ENCODE measurements around the gene KRTAP2-2.

The KRTAP2-2 gene

GRCh38 chr17:41019415-41019814 is 35.6 kb downstream of the KRTAP2-2 start:
- no peak overlapping the region for H2AFZ ChIP-seq (ENCODE audit: low read depth, low read length, severe bottlenecking)
- no peaks in the 10 kb centered on the region for H3K9me3 ChIP-seq (ENCODE audit: insufficient read depth, low read length)
- H3K9ac ChIP-seq (ENCODE audit: low read length), result no peak overlapping the region
- no peaks in the 10 kb centered on the region for H3K9me2 ChIP-seq (replicated peaks; ENCODE audit: insufficient read depth, low read length)
- H3K36me3 ChIP-seq (ENCODE audit: low read length), result no peaks in the 10 kb centered on the region
- no peak for TF ChIP-seq EZH2phosphoT487 (conservative IDR thresholded peaks at IDR 0.05; ENCODE audit: low read length)
- TF ChIP-seq CTCF (IDR thresholded peaks at IDR 0.05; ENCODE audit: insufficient read depth, low read length, poor library complexity, severe bottlenecking), result no peak
- H4K20me1 ChIP-seq (ENCODE audit: low read depth, low read length), result no peaks in the 10 kb centered on the region
- H3K27ac ChIP-seq (ENCODE audit: low read depth, low read length), result no peak overlapping the region
- no peaks in the 10 kb centered on the region for H3K27me3 ChIP-seq (ENCODE audit: low read length)
- no peaks in the 10 kb centered on the region for H3K79me2 ChIP-seq (ENCODE audit: insufficient read depth, low read length)
- H3F3A ChIP-seq (ENCODE audit: insufficient read depth), result no peaks in the 10 kb centered on the region
- H3K4me2 ChIP-seq (ENCODE audit: low read depth, low read length, poor library complexity, severe bottlenecking), result no peak overlapping the region
- no peak overlapping the region for H3K4me3 ChIP-seq (ENCODE audit: insufficient read depth, low read length, poor library complexity, severe bottlenecking)

- H3K9ac ChIP-seq (ENCODE audit: low read length), result no peak overlapping the region
- no peak overlapping the region for H3K27ac ChIP-seq (ENCODE audit: low read depth, low read length)
- H3K4me3 ChIP-seq (ENCODE audit: insufficient read depth, low read length, poor library complexity, severe bottlenecking), result no peak overlapping the region
- TF ChIP-seq CTCF (IDR thresholded peaks at IDR 0.05; ENCODE audit: insufficient read depth, low read length, poor library complexity, severe bottlenecking), result no peak
- no peak for TF ChIP-seq EZH2phosphoT487 (conservative IDR thresholded peaks at IDR 0.05; ENCODE audit: low read length)
- H3K9me2 ChIP-seq (replicated peaks; ENCODE audit: insufficient read depth, low read length), result no peaks in the 10 kb centered on the region
- no peaks in the 10 kb centered on the region for H3K79me2 ChIP-seq (ENCODE audit: insufficient read depth, low read length)
- no peaks in the 10 kb centered on the region for H3K9me3 ChIP-seq (ENCODE audit: insufficient read depth, low read length)
- no peaks in the 10 kb centered on the region for H3K27me3 ChIP-seq (ENCODE audit: low read length)
- H3K4me2 ChIP-seq (ENCODE audit: low read depth, low read length, poor library complexity, severe bottlenecking), result no peak overlapping the region
- H2AFZ ChIP-seq (ENCODE audit: low read depth, low read length, severe bottlenecking), result no peak overlapping the region
- H4K20me1 ChIP-seq (ENCODE audit: low read depth, low read length), result no peaks in the 10 kb centered on the region
- H3F3A ChIP-seq (ENCODE audit: insufficient read depth), result no peaks in the 10 kb centered on the region
- H3K36me3 ChIP-seq (ENCODE audit: low read length), result no peaks in the 10 kb centered on the region
These were observed 36.5 kb downstream of the KRTAP2-2 start for GRCh38 chr17:41018541-41018940.

GRCh38 chr17:41016578-41017215 is 38.3 kb downstream of the KRTAP2-2 start:
- no peaks in the 10 kb centered on the region for H3K9me2 ChIP-seq (replicated peaks; ENCODE audit: insufficient read depth, low read length)
- no peak overlapping the region for H3K4me2 ChIP-seq (ENCODE audit: low read depth, low read length, poor library complexity, severe bottlenecking)
- no peaks in the 10 kb centered on the region for H3K9me3 ChIP-seq (ENCODE audit: insufficient read depth, low read length)
- TF ChIP-seq CTCF (IDR thresholded peaks at IDR 0.05; ENCODE audit: insufficient read depth, low read length, poor library complexity, severe bottlenecking) (no peak), EZH2phosphoT487 (conservative IDR thresholded peaks at IDR 0.05; ENCODE audit: low read length) (no peak)
- no peak overlapping the region for H3K4me3 ChIP-seq (ENCODE audit: insufficient read depth, low read length, poor library complexity, severe bottlenecking)
- H3K9ac ChIP-seq (ENCODE audit: low read length), result no peak overlapping the region
- H3F3A ChIP-seq (ENCODE audit: insufficient read depth), result no peaks in the 10 kb centered on the region
- no peaks in the 10 kb centered on the region for H3K79me2 ChIP-seq (ENCODE audit: insufficient read depth, low read length)
- H3K27me3 ChIP-seq (ENCODE audit: low read length), result no peaks in the 10 kb centered on the region
- no peaks in the 10 kb centered on the region for H4K20me1 ChIP-seq (ENCODE audit: low read depth, low read length)
- no peaks in the 10 kb centered on the region for H3K36me3 ChIP-seq (ENCODE audit: low read length)
- H2AFZ ChIP-seq (ENCODE audit: low read depth, low read length, severe bottlenecking), result no peak overlapping the region
- no peak overlapping the region for H3K27ac ChIP-seq (ENCODE audit: low read depth, low read length)
